GM18526 (cell line): ENCODE data around the gene RP9.

Experiments
- POLR2A ChIP-seq: IDR thresholded peaks from 3 replicates; pipeline ENCODE4 v1.6.1; 2011; ENCODE audit not compliant: insufficient read length; ENCODE audit errors: extremely low read depth

Gene RP9

DNA sequence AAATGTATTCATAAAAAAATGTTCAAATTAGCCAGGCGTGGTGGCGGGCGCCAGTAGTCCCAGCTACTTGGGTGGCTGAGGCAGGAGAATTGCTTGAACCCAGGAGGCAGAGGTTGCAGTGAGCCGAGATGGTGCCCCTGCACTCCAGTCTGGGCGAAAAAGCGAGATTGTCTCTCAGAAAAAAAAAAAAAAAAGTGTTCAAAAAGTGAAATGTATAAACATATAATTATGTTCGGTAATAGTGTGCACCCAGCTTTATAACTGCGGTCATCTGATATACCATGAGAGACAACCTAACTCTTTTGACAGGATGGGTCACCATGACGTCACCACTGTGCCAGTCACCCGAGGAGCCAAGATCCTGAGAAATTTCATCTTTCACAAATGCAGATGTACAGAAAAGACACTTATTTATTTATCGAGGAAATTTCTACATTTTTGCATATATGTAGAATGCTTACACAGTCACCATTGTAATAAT lies 594 bp upstream of the RP9 start:
- no peak for TF ChIP-seq POLR2A

- TF ChIP-seq POLR2A, result no peak
Observed at GRCh38 chr7:33108554-33109004, 625 bp downstream of the RP9 start.

GRCh38 chr7:33107136-33108066 lies 1.8 kb downstream of the RP9 start:
- no peak for TF ChIP-seq POLR2A

GRCh38 chr7:33101906-33102305 lies 7.3 kb downstream of the RP9 start:
- TF ChIP-seq POLR2A, result no peak

GRCh38 chr7:33100770-33101169 lies 8.4 kb downstream of the RP9 start:
- no peak for TF ChIP-seq POLR2A

DNA sequence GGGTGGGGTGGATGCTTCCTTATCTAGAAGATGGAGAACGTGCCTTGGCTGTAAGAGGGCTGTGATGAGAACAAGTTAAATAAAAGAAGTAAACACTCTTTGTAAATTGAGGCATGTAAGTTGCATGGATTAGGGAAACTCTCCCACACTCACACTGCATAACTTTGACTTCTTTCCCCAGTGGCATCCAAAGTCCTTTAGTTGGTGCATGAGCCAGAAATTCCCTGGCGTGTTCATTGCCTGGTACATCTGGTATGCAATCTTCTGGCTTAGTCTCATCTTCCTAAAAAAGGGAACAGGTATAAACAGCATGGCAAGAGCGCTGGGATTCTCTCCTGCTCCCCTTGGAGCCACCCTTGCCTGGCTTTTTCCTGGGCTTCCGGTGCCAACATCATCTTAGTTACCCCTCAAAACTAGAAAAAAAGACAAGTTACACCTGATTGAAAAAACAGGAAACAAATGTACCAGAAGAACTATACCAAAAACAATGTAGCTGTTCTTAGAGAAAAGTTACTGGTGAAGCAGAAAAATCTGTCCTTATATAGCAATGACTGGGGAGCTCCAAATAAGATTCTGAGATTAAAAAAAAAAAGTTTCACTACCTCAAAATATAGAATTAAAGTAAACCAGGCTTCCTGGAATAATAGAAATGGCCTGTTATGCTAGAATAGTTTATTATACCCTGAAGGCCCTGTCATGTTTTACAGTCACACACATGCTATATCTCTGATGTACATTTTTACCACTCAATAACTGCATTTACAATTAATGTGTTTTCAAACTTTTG lies 9.9 kb downstream of the RP9 start:
- TF ChIP-seq POLR2A, result no peak

DNA sequence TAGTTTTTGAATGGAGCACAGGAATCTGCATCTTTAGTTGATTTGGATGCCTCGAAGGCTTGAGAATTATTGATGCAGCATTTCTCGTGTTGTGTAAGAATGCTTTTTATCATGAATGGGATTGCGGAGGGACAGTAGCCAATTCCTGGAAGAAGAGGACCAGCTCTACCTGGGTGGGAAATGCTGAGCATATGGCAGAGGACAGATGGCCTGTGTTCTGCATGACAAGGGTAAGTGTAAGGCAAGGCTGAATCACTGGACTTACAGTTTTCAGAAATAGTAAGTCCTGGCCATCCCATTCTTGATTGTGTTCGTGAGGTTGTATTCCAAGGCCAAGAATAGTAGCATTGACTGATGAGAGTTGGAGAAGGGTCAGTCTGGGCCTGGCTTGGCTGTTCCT lies 15.9 kb downstream of the RP9 start:
- no peak for TF ChIP-seq POLR2A

DNA sequence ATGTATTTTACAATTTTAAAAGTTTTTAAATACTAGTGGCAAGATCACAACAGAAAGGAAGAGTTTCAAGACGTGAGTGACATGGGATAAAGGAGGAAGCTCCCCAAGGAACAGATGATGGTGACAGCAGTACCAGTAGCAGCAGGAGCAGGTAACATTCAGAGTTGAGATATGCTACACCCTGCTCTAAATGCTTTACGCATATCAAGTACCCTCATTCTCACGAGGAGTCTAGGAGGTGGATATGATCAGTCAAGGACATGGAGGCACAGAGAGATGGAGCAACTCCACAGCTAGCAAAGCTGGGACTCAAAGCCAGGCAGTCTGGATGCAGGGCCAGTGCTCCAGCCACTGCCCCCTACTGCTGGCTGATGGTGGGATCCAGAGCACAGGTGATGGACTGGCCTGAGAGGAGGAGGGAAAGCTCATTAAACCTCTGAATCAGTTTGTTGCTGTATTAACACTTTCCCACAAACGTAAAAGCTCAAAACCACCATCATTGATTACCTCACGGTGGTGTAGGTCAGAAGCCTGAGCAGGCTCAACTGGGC lies 17.5 kb downstream of the RP9 start:
- TF ChIP-seq POLR2A, result no peak

GRCh38 chr7:33091111-33091531 lies 18.1 kb downstream of the RP9 start:
- no peak for TF ChIP-seq POLR2A

- no peak for TF ChIP-seq POLR2A
Observed at GRCh38 chr7:33089142-33089541, 20.1 kb downstream of the RP9 start.

DNA sequence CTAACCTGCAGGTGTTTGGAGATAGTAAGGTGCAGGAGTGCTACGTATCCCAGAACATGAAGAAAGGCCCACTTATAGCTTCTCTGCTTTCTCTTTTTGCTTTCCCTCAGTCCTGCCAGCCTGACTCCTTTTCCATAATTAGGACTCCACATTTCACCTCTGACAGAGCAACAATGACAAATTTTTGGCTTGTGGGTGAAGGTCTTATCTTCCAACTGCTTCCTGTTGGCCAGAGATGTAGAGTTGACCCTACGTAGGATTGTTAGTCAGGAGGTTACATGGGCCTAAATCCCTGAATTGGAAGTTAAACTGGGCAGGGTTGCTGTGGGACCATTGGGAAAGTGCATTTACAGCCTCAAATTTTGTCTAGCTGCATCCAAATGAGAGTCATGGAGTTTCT lies 21.3 kb downstream of the RP9 start:
- TF ChIP-seq POLR2A, result no peak

DNA sequence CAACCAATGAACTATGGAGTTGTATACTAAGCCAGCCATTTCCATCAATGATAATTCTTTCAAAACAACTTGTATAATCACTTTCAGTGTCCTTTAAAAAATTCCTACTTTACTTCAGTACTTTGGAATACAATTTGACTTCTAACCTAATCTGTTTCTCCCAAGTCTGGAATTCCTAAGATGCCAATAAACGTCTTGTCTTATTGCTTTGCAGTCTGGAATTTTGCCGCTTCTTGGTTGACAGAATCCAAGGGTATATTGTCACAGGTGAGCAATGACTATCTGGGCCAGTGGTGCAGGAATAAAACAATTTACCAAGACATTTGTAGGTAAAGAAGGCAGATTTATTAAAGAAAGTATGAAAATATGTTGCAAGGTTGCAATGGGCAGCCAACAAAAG lies 21.8 kb downstream of the RP9 start:
- no peak for TF ChIP-seq POLR2A

DNA sequence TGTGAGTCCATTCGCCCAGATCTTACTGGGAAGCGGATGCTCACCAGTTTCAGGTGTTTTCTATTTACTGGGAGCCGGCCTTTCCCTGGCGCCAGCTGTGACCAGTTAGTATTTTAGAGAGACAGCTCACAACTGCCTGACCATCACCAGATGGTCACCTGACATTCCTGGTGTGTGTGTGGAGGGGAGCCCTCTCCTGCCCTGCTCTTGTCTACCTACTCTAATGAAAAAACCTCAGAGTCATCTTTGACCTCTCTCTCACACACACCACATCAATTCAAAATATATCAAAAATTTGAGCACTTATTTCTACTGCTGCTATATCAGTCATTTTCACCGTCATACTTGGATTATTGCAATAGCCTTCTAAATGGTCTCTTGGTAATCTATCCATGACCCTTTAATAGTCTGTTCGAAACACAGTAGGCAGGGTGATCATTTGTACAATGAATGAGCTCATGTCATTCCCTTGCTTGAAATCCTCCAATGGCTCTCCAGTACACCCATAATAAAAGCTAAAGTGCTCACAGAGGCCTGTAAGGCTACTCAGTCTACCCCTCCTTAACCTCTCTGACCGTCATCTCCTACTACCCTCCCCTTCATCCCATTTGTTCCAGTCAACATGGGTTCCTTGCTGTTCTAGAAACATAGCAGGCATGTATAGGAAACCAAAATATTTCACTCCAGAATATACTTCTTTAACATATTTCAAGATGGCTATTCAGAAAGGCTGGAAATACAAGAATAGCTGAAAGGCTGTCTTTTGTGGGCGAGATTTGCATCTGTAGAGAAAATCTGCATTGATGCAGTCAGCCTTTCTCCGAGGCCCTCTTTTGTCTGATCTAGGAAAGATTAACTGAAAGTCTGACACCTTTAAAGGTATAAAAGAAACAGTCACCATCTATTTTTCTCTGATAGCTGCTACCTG lies 29.2 kb downstream of the RP9 start:
- no peak for TF ChIP-seq POLR2A

DNA sequence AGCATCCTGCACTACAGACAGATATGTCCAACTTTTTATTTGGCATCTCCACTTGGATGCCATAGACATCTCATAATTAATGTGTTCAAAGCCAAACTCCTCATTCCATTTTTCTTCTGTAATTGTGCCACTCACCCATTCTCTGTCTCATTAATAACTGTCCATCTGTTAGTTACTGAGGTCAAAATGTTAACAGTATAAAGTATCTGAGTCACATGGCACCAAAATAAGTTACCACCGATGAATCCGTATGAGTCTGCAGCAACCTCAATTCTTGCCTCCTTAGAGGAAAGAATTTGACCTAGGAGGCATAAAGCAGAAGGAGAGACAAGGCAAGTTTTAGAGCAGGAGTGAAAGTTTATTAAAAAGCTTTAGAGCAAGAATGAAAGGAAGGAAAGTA lies 30.1 kb downstream of the RP9 start:
- no peak for TF ChIP-seq POLR2A

- TF ChIP-seq POLR2A, result no peak
Observed at GRCh38 chr7:33076737-33077136, 32.5 kb downstream of the RP9 start.
